HepG2 (cell line): Measurements from ENCODE around the gene GRAMD1A. TPM values are rescaled to one million over a fixed set of nuclear protein-coding genes. Genes with fewer than 3 reads are reported as not detected.

Source experiments
- ETV5 ChIP-seq: IDR thresholded peaks from 2 replicates; pipeline ENCODE4 v1.6.1; 2018; ENCODE audit warnings: missing biosample characterization, missing genetic modification reagents, inconsistent platforms, borderline replicate concordance
- FOSL2 ChIP-seq: sonication (generic); formaldehyde crosslinking; IDR thresholded peaks from 2 replicates; pipeline ENCODE4 v1.4.0; 2020; ENCODE audit warnings: missing genetic modification reagents
- FOXA3 ChIP-seq: IDR thresholded peaks from 2 replicates; pipeline ENCODE4 v1.6.1; 2016; ENCODE audit warnings: missing genetic modification reagents, missing compliant biosample characterization
- GATA4 ChIP-seq: sonication (generic); IDR thresholded peaks from 2 replicates; pipeline ENCODE4 v1.6.1; 2016; ENCODE audit warnings: antibody characterized with exemption, low read depth, borderline replicate concordance
- IKZF1 ChIP-seq: fragments of 450-650 bp; IDR thresholded peaks from 2 replicates; pipeline ENCODE4 v1.7.1; 2016
- MZF1 ChIP-seq: sonication (generic); formaldehyde crosslinking; IDR thresholded peaks from 2 replicates; pipeline ENCODE4 v1.8.1; 2023; ENCODE audit warnings: mild to moderate bottlenecking, missing genetic modification reagents, borderline replicate concordance
- NR2F6 ChIP-seq, 2 experiments: IDR thresholded peaks; 2 replicates each; pipeline ENCODE4 v1.6.1; 2016; ENCODE audit warnings: antibody characterized with exemption in 1 of 2, mild to moderate bottlenecking in 1 of 2
- THAP11 ChIP-seq: IDR thresholded peaks from 2 replicates; pipeline ENCODE4 v1.6.1; 2016; ENCODE audit warnings: missing biosample characterization, missing genetic modification reagents
- ZNF3 ChIP-seq: IDR thresholded peaks from 2 replicates; pipeline ENCODE4 v1.7.0; 2017; ENCODE audit warnings: inconsistent platforms
- ZNF432 ChIP-seq: sonication (generic); formaldehyde crosslinking; IDR thresholded peaks from 2 replicates; pipeline ENCODE4 v1.5.0; 2020; ENCODE audit warnings: missing genetic modification reagents, mild to moderate bottlenecking, borderline replicate concordance
- ZNF567 ChIP-seq: sonication (generic); formaldehyde crosslinking; IDR thresholded peaks from 2 replicates; pipeline ENCODE4 v1.8.1; 2023; ENCODE audit warnings: mild to moderate bottlenecking, missing genetic modification reagents, borderline replicate concordance
- polyA plus RNA-seq, 8 experiments: library from polyadenylated mRNA; depleted of rRNA in 3 of 8; stranded (reverse) in 7 of 8; unstranded in 1 of 8; fragments of >200 nt; fragmentation: Illumina TruSeq in 4 of 8; extraction: Trizol in 4 of 8; gene quantifications; 2 replicates each; pipeline versions ENCODE4 v1.2.1 to v1.2.3, GENCODE V29; 2011 to 2016; ENCODE audit warnings: low read depth in 4 of 8, missing spikeins in 1 of 8, mixed read lengths in 1 of 8; ENCODE audit not compliant: insufficient read depth in 1 of 8
- total RNA-seq, 5 experiments: library from RNA; depleted of rRNA; stranded (reverse); fragments of >200 nt; fragmentation: Illumina TruSeq; extraction: Trizol; gene quantifications; 2 replicates each; pipeline ENCODE4 v1.2.3, GENCODE V29; 2016; ENCODE audit warnings: low read depth in 1 of 5
- TF ChIP-seq, protein P1 (sequence below): sonication (generic); formaldehyde crosslinking; IDR thresholded peaks from 2 replicates; pipeline ENCODE4 v1.4.0; 2020; ENCODE audit warnings: mild to moderate bottlenecking, missing genetic modification reagents, borderline replicate concordance
- TF ChIP-seq, protein P2 (sequence below): sonication (generic); formaldehyde crosslinking; IDR thresholded peaks from 2 replicates; pipeline ENCODE4 v1.4.0; 2020; ENCODE audit warnings: missing genetic modification reagents
- TF ChIP-seq, protein P3 (sequence below): sonication (generic); formaldehyde crosslinking; IDR thresholded peaks from 2 replicates; pipeline ENCODE4 v1.8.0; 2022; ENCODE audit warnings: low read depth, missing genetic modification reagents
- TF ChIP-seq, protein P4 (sequence below), 2 experiments: sonication (generic) in 1 of 2; formaldehyde crosslinking in 1 of 2; IDR thresholded peaks; 2 replicates each; pipeline versions ENCODE4 v1.6.1 to v1.9.0; 2014 to 2022; ENCODE audit warnings: antibody characterized with exemption in 1 of 2, borderline replicate concordance in 1 of 2, inconsistent platforms in 1 of 2, low read depth in 1 of 2, missing genetic modification reagents in 1 of 2

The GRAMD1A gene
- total and polyA plus RNA-seq, 2 of the 13 experiments (the other 11 are each of a cell fraction or from before 2014, with no cell fraction given): 14.7 to 181 TPM

DNA sequence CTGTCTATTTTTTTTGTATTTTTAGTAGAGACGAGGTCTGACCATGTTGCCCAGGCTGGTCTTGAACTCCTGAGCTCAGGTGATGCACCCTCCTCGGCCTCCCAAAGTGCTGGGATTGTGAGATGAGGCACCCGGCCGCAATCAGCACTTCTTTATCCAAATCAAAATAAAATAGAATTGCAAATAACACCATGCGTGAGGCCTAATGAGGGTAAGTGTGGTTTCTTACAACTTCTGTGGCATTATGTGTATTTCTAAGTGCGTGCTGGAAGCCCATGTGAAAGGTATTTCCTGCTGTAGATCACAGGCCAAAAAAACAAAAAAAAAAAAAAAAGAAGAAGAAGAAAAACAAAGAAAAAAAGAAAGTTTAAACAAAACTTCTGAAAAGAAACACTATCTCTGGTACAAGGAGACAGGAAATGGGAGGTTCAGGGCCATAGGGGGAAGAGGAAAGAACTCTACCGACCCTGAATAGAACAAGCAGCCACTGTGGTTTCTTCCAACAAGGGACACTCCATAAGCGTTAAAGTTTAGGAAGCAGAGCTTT is 3.0 kb upstream of the GRAMD1A start (continued):
- no peak for TF ChIP-seq ZNF567 (CRISPR knock-in tag)
- TF ChIP-seq IKZF1: no peak
- TF ChIP-seq FOSL2 (CRISPR knock-in tag): no peak
- no peak for TF ChIP-seq ZNF432
- TF ChIP-seq, protein P1, sequence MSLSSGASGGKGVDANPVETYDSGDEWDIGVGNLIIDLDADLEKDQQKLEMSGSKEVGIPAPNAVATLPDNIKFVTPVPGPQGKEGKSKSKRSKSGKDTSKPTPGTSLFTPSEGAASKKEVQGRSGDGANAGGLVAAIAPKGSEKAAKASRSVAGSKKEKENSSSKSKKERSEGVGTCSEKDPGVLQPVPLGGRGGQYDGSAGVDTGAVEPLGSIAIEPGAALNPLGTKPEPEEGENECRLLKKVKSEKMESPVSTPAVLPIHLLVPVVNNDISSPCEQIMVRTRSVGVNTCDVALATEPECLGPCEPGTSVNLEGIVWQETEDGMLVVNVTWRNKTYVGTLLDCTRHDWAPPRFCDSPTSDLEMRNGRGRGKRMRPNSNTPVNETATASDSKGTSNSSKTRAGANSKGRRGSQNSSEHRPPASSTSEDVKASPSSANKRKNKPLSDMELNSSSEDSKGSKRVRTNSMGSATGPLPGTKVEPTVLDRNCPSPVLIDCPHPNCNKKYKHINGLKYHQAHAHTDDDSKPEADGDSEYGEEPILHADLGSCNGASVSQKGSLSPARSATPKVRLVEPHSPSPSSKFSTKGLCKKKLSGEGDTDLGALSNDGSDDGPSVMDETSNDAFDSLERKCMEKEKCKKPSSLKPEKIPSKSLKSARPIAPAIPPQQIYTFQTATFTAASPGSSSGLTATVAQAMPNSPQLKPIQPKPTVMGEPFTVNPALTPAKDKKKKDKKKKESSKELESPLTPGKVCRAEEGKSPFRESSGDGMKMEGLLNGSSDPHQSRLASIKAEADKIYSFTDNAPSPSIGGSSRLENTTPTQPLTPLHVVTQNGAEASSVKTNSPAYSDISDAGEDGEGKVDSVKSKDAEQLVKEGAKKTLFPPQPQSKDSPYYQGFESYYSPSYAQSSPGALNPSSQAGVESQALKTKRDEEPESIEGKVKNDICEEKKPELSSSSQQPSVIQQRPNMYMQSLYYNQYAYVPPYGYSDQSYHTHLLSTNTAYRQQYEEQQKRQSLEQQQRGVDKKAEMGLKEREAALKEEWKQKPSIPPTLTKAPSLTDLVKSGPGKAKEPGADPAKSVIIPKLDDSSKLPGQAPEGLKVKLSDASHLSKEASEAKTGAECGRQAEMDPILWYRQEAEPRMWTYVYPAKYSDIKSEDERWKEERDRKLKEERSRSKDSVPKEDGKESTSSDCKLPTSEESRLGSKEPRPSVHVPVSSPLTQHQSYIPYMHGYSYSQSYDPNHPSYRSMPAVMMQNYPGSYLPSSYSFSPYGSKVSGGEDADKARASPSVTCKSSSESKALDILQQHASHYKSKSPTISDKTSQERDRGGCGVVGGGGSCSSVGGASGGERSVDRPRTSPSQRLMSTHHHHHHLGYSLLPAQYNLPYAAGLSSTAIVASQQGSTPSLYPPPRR (CRISPR knock-in tag): 0 out of 2 replicates have a peak, but pooled peaks have one; percentile 3
- TF ChIP-seq FOXA3 (CRISPR knock-in tag): peak; percentile 31; the same call in 1 of the 2 replicates
- TF ChIP-seq ETV5 (CRISPR knock-in tag): peak; percentile 80; the same call in 1 of the 2 replicates
- TF ChIP-seq, protein P2, sequence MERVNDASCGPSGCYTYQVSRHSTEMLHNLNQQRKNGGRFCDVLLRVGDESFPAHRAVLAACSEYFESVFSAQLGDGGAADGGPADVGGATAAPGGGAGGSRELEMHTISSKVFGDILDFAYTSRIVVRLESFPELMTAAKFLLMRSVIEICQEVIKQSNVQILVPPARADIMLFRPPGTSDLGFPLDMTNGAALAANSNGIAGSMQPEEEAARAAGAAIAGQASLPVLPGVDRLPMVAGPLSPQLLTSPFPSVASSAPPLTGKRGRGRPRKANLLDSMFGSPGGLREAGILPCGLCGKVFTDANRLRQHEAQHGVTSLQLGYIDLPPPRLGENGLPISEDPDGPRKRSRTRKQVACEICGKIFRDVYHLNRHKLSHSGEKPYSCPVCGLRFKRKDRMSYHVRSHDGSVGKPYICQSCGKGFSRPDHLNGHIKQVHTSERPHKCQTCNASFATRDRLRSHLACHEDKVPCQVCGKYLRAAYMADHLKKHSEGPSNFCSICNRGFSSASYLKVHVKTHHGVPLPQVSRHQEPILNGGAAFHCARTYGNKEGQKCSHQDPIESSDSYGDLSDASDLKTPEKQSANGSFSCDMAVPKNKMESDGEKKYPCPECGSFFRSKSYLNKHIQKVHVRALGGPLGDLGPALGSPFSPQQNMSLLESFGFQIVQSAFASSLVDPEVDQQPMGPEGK: no peak
- TF ChIP-seq GATA4: peak; percentile 59; the same call in 1 of the 2 replicates
- no peak for TF ChIP-seq MZF1 (CRISPR knock-in tag)
- TF ChIP-seq NR2F6 (IDR thresholded peaks at IDR 0.05): no peak; the same call in 1 of the 2 replicates
- peak; percentile 13; the same call in 1 of the 2 replicates for TF ChIP-seq NR2F6 (CRISPR knock-in tag; IDR thresholded peaks at IDR 0.05)
- TF ChIP-seq, protein P3, sequence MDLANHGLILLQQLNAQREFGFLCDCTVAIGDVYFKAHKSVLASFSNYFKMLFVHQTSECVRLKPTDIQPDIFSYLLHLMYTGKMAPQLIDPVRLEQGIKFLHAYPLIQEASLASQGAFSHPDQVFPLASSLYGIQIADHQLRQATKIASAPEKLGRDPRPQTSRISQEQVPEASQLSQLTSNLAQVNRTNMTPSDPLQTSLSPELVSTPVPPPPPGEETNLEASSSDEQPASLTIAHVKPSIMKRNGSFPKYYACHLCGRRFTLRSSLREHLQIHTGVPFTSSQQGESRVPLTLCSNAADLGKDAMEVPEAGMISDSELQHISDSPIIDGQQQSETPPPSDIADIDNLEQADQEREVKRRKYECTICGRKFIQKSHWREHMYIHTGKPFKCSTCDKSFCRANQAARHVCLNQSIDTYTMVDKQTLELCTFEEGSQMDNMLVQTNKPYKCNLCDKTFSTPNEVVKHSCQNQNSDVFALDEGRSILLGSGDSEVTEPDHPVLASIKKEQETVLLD (CRISPR knock-in tag): no peak
- TF ChIP-seq, protein P4, sequence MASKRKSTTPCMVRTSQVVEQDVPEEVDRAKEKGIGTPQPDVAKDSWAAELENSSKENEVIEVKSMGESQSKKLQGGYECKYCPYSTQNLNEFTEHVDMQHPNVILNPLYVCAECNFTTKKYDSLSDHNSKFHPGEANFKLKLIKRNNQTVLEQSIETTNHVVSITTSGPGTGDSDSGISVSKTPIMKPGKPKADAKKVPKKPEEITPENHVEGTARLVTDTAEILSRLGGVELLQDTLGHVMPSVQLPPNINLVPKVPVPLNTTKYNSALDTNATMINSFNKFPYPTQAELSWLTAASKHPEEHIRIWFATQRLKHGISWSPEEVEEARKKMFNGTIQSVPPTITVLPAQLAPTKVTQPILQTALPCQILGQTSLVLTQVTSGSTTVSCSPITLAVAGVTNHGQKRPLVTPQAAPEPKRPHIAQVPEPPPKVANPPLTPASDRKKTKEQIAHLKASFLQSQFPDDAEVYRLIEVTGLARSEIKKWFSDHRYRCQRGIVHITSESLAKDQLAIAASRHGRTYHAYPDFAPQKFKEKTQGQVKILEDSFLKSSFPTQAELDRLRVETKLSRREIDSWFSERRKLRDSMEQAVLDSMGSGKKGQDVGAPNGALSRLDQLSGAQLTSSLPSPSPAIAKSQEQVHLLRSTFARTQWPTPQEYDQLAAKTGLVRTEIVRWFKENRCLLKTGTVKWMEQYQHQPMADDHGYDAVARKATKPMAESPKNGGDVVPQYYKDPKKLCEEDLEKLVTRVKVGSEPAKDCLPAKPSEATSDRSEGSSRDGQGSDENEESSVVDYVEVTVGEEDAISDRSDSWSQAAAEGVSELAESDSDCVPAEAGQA (IDR thresholded peaks at IDR 0.05; ENCODE audit: low read depth): no peak
- TF ChIP-seq, protein P4 (CRISPR knock-in tag; IDR thresholded peaks at IDR 0.05; ENCODE audit: borderline replicate concordance): no peak
- TF ChIP-seq ZNF3 (CRISPR knock-in tag): no peak
- TF ChIP-seq THAP11: 0 out of 2 replicates have a peak, but pooled peaks have one; percentile 14
